RWPE2 (cell line): Measurements from ENCODE around the gene SSH2.
A peak's percentile ranks its signal among the peaks of the same experiment; 100 is the strongest.

Source experiments
- ATAC-seq: fragments of 200-7000 bp; cut with Tn5 transposase; 3 replicates; pipeline ENCODE4 v1.9.1; 2021; ENCODE audit warnings: low read depth
- DNase-seq: peaks from one replicate; pipeline ENCODE4 v3.0.0-alpha.2; 2020; ENCODE audit warnings: low spot score
- H3K27ac ChIP-seq: fragments of 450-650 bp; 2 replicates; pipeline ENCODE4 v1.5.1; 2017; ENCODE audit warnings: mild to moderate bottlenecking; ENCODE audit not compliant: poor library complexity, severe bottlenecking
- H3K27me3 ChIP-seq: fragments of 250-450 bp; sonication (Bioruptor Pico); 2 replicates; pipeline ENCODE4 v1.5.1; 2021; ENCODE audit warnings: mild to moderate bottlenecking, moderate library complexity; ENCODE audit not compliant: insufficient read depth, poor library complexity, severe bottlenecking
- H3K36me3 ChIP-seq: fragments of 250-450 bp; sonication (Bioruptor Pico); 2 replicates; pipeline ENCODE4 v1.5.1; 2020; ENCODE audit warnings: low read depth, mild to moderate bottlenecking, moderate library complexity
- H3K4me1 ChIP-seq: fragments of 250-450 bp; sonication (Bioruptor Pico); 2 replicates; pipeline ENCODE4 v1.5.1; 2021; ENCODE audit warnings: mild to moderate bottlenecking, moderate library complexity; ENCODE audit not compliant: insufficient read depth, poor library complexity, severe bottlenecking
- H3K4me3 ChIP-seq: fragments of 250-450 bp; sonication (Bioruptor Pico); 2 replicates; pipeline ENCODE4 v1.5.1; 2021; ENCODE audit warnings: mild to moderate bottlenecking, moderate library complexity; ENCODE audit not compliant: severe bottlenecking
- H3K9me3 ChIP-seq: fragments of 250-450 bp; sonication (Bioruptor Pico); 2 replicates; pipeline ENCODE4 v1.5.1; 2021; ENCODE audit warnings: mild to moderate bottlenecking, moderate library complexity; ENCODE audit not compliant: severe bottlenecking
- CTCF ChIP-seq: fragments of 450-650 bp; IDR thresholded peaks from one replicate; pipeline ENCODE4 v1.5.1; 2017; ENCODE audit warnings: mild to moderate bottlenecking, moderate library complexity; ENCODE audit not compliant: poor library complexity, severe bottlenecking

Gene SSH2

GRCh38 chr17:29929533-29930408 lies at the start of gene SSH2:
Gene SSH2 (minus strand): TSS chr17:29930228. CDS start chr17:29930000, 228 bp downstream.
- Histone ChIP-seq H3K27ac (peak within 1 kb of the TSS; percentile 85), H3K4me1 (peaks cover 27% of the 10 kb centered on the region), H3K4me3 (peak within 1 kb of the TSS; percentile 62), H3K9me3 (no peaks in the 10 kb centered on the region), H3K36me3 (peaks cover 5% of the 10 kb centered on the region; the same call in 1 of the 2 replicates), H3K27me3 (no peaks in the 10 kb centered on the region)
- peak; percentile 93 for DNase-seq
- ATAC-seq: peak; percentile 78
- TF ChIP-seq CTCF: no peak

GRCh38 chr17:29977836-29978235 lies 47.8 kb upstream of the SSH2 start:
- Histone ChIP-seq H3K27me3 (no peaks in the 10 kb centered on the region), H3K4me3 (no peak overlapping the region), H3K36me3 (no peaks in the 10 kb centered on the region), H3K4me1 (no peaks in the 10 kb centered on the region), H3K27ac (no peak overlapping the region), H3K9me3 (no peaks in the 10 kb centered on the region)
- no peak for TF ChIP-seq CTCF
- DNase-seq (no peak), ATAC-seq (0 out of 3 replicates have a peak, but pooled peaks have one; percentile 29)

GRCh38 chr17:29973005-29973404 lies 43.0 kb upstream of the SSH2 start:
- Histone ChIP-seq H3K27me3 (no peaks in the 10 kb centered on the region), H3K27ac (no peak overlapping the region), H3K4me1 (no peaks in the 10 kb centered on the region), H3K36me3 (no peaks in the 10 kb centered on the region), H3K4me3 (no peak overlapping the region), H3K9me3 (no peaks in the 10 kb centered on the region)
- DNase-seq: no peak
- no peak for ATAC-seq
- TF ChIP-seq CTCF: no peak

GRCh38 chr17:29972277-29972676 lies 42.2 kb upstream of the SSH2 start:
- no peaks in the 10 kb centered on the region for H3K27me3 ChIP-seq
- H3K27ac ChIP-seq: no peak overlapping the region
- no peaks in the 10 kb centered on the region for H3K36me3 ChIP-seq
- H3K4me3 ChIP-seq: no peak overlapping the region
- ATAC-seq (no peak), DNase-seq (no peak)
- no peak for TF ChIP-seq CTCF
- no peaks in the 10 kb centered on the region for H3K4me1 ChIP-seq
- no peaks in the 10 kb centered on the region for H3K9me3 ChIP-seq

GRCh38 chr17:29968271-29968670 lies 38.2 kb upstream of the SSH2 start:
- TF ChIP-seq CTCF: no peak
- no peak for DNase-seq
- H3K4me1 ChIP-seq: no peaks in the 10 kb centered on the region
- no peaks in the 10 kb centered on the region for H3K27me3 ChIP-seq
- H3K36me3 ChIP-seq: no peaks in the 10 kb centered on the region
- H3K9me3 ChIP-seq: no peaks in the 10 kb centered on the region
- ATAC-seq: no peak
- H3K27ac ChIP-seq: no peak overlapping the region
- H3K4me3 ChIP-seq: no peak overlapping the region
